Measurements from ENCODE around the gene RAB36. TPM values are rescaled to one million over a fixed set of nuclear protein-coding genes. Genes with fewer than 3 reads are reported as not detected.

Gene RAB36
- total RNA-seq, 1 experiment from 2014 or later = 4.1 TPM

DNA sequence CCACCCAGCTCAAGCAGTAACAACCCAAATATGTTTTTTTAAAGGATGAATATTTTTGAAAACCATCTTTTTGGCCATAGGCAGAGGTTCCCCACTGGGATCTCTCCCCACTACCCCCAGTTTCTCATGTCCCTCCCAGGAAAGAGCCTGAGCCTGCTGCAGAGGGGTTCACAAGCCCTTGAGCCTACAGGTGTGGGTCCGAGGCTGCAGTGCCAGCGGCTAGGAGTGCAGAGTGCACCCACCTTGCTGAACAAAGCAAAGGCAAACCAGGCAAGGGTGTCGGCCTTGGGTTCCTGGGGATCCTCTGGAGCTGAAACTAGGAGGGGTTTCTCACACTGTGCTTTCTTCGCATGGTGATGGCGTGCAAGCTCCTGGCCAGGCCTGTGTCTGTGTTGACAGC lies 40.0 kb upstream of the RAB36 start:
- in situ Hi-C loops (cut with HindIII; ENCODE audit: low pct_unique_long_range_greater_than_20kb, low sequenced_read_pairs) = no loop called here
- Histone ChIP-seq H3K36me3 (ENCODE audit: control insufficient read depth, insufficient read depth, low read length) (no peaks in the 10 kb centered on the region), H3K4me3 (ENCODE audit: low read depth in 2 of 2, low read length in 2 of 2) (no peak overlapping the region), H3K4me1 (ENCODE audit: control insufficient read depth, insufficient read depth, low read length) (no peaks in the 10 kb centered on the region), H3K27ac (ENCODE audit: low read length) (no peak overlapping the region), H3K9me3 (ENCODE audit: control insufficient read depth, insufficient read depth, low read depth, low read length) (no peaks in the 10 kb centered on the region), H3K27me3 (ENCODE audit: control insufficient read depth, insufficient read depth, low read length) (no peaks in the 10 kb centered on the region)
- BruUV-seq (replicated peaks) = no TSS peak
- ATAC-seq = no peak
- ChIA-PET POLR2A (no interaction called here), CTCF (no interaction called here)
- TF ChIP-seq, protein P1, sequence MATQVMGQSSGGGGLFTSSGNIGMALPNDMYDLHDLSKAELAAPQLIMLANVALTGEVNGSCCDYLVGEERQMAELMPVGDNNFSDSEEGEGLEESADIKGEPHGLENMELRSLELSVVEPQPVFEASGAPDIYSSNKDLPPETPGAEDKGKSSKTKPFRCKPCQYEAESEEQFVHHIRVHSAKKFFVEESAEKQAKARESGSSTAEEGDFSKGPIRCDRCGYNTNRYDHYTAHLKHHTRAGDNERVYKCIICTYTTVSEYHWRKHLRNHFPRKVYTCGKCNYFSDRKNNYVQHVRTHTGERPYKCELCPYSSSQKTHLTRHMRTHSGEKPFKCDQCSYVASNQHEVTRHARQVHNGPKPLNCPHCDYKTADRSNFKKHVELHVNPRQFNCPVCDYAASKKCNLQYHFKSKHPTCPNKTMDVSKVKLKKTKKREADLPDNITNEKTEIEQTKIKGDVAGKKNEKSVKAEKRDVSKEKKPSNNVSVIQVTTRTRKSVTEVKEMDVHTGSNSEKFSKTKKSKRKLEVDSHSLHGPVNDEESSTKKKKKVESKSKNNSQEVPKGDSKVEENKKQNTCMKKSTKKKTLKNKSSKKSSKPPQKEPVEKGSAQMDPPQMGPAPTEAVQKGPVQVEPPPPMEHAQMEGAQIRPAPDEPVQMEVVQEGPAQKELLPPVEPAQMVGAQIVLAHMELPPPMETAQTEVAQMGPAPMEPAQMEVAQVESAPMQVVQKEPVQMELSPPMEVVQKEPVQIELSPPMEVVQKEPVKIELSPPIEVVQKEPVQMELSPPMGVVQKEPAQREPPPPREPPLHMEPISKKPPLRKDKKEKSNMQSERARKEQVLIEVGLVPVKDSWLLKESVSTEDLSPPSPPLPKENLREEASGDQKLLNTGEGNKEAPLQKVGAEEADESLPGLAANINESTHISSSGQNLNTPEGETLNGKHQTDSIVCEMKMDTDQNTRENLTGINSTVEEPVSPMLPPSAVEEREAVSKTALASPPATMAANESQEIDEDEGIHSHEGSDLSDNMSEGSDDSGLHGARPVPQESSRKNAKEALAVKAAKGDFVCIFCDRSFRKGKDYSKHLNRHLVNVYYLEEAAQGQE (IDR thresholded peaks at IDR 0.05; ENCODE audit: insufficient read depth in 1 of 2, low read depth in 2 of 2, low read length in 1 of 2) = no peak
- TF ChIP-seq POLR2AphosphoS5 (IDR thresholded peaks at IDR 0.05; ENCODE audit: low read depth, low read length) (no peak), SIN3A (IDR thresholded peaks at IDR 0.05; ENCODE audit: borderline replicate concordance, insufficient read depth, low read depth, low read length) (no peak), TCF7L2 (IDR thresholded peaks at IDR 0.05; ENCODE audit: low read depth, low read length) (no peak)
- TF ChIP-seq, protein P2, sequence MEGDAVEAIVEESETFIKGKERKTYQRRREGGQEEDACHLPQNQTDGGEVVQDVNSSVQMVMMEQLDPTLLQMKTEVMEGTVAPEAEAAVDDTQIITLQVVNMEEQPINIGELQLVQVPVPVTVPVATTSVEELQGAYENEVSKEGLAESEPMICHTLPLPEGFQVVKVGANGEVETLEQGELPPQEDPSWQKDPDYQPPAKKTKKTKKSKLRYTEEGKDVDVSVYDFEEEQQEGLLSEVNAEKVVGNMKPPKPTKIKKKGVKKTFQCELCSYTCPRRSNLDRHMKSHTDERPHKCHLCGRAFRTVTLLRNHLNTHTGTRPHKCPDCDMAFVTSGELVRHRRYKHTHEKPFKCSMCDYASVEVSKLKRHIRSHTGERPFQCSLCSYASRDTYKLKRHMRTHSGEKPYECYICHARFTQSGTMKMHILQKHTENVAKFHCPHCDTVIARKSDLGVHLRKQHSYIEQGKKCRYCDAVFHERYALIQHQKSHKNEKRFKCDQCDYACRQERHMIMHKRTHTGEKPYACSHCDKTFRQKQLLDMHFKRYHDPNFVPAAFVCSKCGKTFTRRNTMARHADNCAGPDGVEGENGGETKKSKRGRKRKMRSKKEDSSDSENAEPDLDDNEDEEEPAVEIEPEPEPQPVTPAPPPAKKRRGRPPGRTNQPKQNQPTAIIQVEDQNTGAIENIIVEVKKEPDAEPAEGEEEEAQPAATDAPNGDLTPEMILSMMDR (IDR thresholded peaks at IDR 0.05) = no peak
- no peak for DNase-seq (ENCODE audit: low read depth, low spot score)
- intact Hi-C loops (cut with micrococcal nuclease; ENCODE audit: unreplicated experiment) = no loop called here

DNA sequence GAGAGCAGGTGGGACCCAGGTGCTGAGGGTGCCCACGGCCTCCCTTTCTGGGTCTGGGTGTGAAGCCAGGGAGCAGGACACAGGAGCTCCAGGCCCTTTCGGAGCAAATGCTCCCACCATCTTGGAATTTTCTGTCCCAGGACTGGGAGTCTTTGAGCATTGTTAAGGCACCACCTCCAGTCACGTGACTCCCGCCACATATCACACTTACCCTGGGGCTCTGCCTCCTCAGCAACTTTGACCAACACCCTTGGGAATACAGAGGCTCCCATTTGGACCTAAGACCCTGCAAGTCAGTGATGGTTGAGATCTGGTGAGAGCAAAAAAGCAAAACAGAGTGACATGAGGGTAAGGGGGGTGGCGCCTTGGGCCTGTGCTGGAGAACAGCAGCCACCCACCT lies 39.4 kb upstream of the RAB36 start:
- Histone ChIP-seq H3K4me3 (ENCODE audit: low read depth in 2 of 2, low read length in 2 of 2) (no peak overlapping the region), H3K4me1 (ENCODE audit: control insufficient read depth, insufficient read depth, low read length) (no peaks in the 10 kb centered on the region), H3K27ac (ENCODE audit: low read length) (no peak overlapping the region), H3K36me3 (ENCODE audit: control insufficient read depth, insufficient read depth, low read length) (no peaks in the 10 kb centered on the region), H3K9me3 (ENCODE audit: control insufficient read depth, insufficient read depth, low read depth, low read length) (no peaks in the 10 kb centered on the region), H3K27me3 (ENCODE audit: control insufficient read depth, insufficient read depth, low read length) (no peaks in the 10 kb centered on the region)
- ChIA-PET CTCF (no interaction called here), POLR2A (no interaction called here)
- TF ChIP-seq TCF7L2 (IDR thresholded peaks at IDR 0.05; ENCODE audit: low read depth, low read length) (no peak), POLR2AphosphoS5 (IDR thresholded peaks at IDR 0.05; ENCODE audit: low read depth, low read length) (no peak), SIN3A (IDR thresholded peaks at IDR 0.05; ENCODE audit: borderline replicate concordance, insufficient read depth, low read depth, low read length) (no peak)
- TF ChIP-seq, protein P1 (IDR thresholded peaks at IDR 0.05; ENCODE audit: insufficient read depth in 1 of 2, low read depth in 2 of 2, low read length in 1 of 2) = no peak
- TF ChIP-seq, protein P2 (IDR thresholded peaks at IDR 0.05) = no peak
- in situ Hi-C loops (cut with HindIII; ENCODE audit: low pct_unique_long_range_greater_than_20kb, low sequenced_read_pairs) = no loop called here
- intact Hi-C loops (cut with micrococcal nuclease; ENCODE audit: unreplicated experiment) = no loop called here
- BruUV-seq (replicated peaks) = no TSS peak
- ATAC-seq = no peak
- DNase-seq (ENCODE audit: low read depth, low spot score) = no peak

Data from Panc1 (cell line).